A673 (cell line): ENCODE results near the gene TNRC6C.

Experiments used
- EZH2 ChIP-seq: fragments of 200-600 bp; sonication (generic); IDR thresholded peaks from 2 replicates; pipeline ENCODE4 v1.6.1; 2017; ENCODE audit warnings: borderline replicate concordance, low read depth, mild to moderate bottlenecking, mixed read lengths, antibody characterized with exemption, low read length; ENCODE audit not compliant: poor library complexity, severe bottlenecking
- TF ChIP-seq, protein P1 (sequence below): fragments of 300-800, 200-600 bp; sonication (generic); conservative IDR thresholded peaks from 2 replicates; pipeline ENCODE4 v1.5.1; 2017; ENCODE audit warnings: low read depth, mild to moderate bottlenecking, antibody characterized with exemption, low read length, moderate library complexity, mixed read lengths

DNA sequence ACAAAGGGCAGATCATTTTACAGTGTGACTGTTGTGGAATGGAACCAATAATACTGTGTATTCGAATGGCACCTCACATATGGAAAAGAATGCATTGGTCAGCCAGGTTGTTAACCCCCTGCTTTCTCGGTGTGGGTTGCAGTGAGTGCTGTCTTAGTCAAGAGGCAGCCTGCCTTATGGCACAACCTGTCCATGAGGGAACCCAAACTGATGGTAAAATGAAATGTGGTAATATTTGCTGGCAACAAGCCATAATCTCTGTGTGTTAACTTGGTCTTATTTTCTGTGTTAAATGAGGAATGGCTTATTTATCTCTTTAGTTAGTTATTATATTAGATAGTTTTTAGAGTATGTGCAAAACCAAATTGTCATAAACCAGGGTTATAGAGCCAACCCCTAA lies 88.4 kb downstream of the TNRC6C start:
- no peak for TF ChIP-seq EZH2
- TF ChIP-seq, protein P1, sequence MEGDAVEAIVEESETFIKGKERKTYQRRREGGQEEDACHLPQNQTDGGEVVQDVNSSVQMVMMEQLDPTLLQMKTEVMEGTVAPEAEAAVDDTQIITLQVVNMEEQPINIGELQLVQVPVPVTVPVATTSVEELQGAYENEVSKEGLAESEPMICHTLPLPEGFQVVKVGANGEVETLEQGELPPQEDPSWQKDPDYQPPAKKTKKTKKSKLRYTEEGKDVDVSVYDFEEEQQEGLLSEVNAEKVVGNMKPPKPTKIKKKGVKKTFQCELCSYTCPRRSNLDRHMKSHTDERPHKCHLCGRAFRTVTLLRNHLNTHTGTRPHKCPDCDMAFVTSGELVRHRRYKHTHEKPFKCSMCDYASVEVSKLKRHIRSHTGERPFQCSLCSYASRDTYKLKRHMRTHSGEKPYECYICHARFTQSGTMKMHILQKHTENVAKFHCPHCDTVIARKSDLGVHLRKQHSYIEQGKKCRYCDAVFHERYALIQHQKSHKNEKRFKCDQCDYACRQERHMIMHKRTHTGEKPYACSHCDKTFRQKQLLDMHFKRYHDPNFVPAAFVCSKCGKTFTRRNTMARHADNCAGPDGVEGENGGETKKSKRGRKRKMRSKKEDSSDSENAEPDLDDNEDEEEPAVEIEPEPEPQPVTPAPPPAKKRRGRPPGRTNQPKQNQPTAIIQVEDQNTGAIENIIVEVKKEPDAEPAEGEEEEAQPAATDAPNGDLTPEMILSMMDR: no peak
